GM12878 (cell line): Measurements from ENCODE around the gene TRAF3IP1.

Experiments
- CHD2 ChIP-seq: IDR thresholded peaks from 2 replicates; pipeline ENCODE4 v1.6.1; 2011; ENCODE audit warnings: low read depth, low read length, improper control_type of control experiment, borderline replicate concordance
- CTCF ChIP-seq, 3 experiments: IDR thresholded peaks in 2 of 3; conservative IDR thresholded peaks in 1 of 3; 2 replicates each; pipeline ENCODE4 v1.5.1; 2011; ENCODE audit warnings: low read depth in 3 of 3, low read length in 3 of 3, mild to moderate bottlenecking in 3 of 3, control low read depth in 2 of 3, moderate library complexity in 2 of 3, inconsistent platforms in 1 of 3, mixed read lengths in 1 of 3; ENCODE audit not compliant: control insufficient read depth in 2 of 3, insufficient read depth in 1 of 3; ENCODE audit errors: extremely low read depth in 1 of 3
- EP300 ChIP-seq, 2 experiments: fragments of 150-350 bp in 1 of 2; IDR thresholded peaks; 2 replicates each; pipeline ENCODE4 v1.6.1; 2011 to 2012; ENCODE audit warnings: low read depth in 2 of 2, low read length in 2 of 2, borderline replicate concordance in 1 of 2, improper control_type of control experiment in 1 of 2, inconsistent platforms in 1 of 2; ENCODE audit not compliant: control insufficient read depth in 1 of 2
- HDGF ChIP-seq: fragments of 450-650 bp; IDR thresholded peaks from 2 replicates; pipeline ENCODE4 v1.6.1; 2016; ENCODE audit warnings: antibody characterized with exemption
- ZNF687 ChIP-seq: fragments of 450-650 bp; IDR thresholded peaks from 2 replicates; pipeline ENCODE4 v1.6.1; 2017; ENCODE audit warnings: mild to moderate bottlenecking, moderate library complexity

- TF ChIP-seq CTCF (IDR thresholded peaks at IDR 0.05 in 2 of 3, conservative IDR thresholded peaks at IDR 0.05 in 1 of 3; ENCODE audit: control insufficient read depth in 2 of 3, extremely low read depth in 1 of 3, insufficient read depth in 1 of 3, low read depth in 3 of 3, low read length in 3 of 3) = no peak
- TF ChIP-seq CHD2 = no peak
- TF ChIP-seq ZNF687 = no peak
- no peak for TF ChIP-seq EP300 (IDR thresholded peaks at IDR 0.05; ENCODE audit: borderline replicate concordance in 1 of 2, control insufficient read depth in 1 of 2, low read depth in 2 of 2, low read length in 2 of 2)
- TF ChIP-seq HDGF = no peak
Observed at GRCh38 chr2:238448031-238448955, 128.0 kb downstream of the TRAF3IP1 start.
